ENCODE results near the gene SLC16A7. TPM values are rescaled to one million over a fixed set of nuclear protein-coding genes. Genes with fewer than 3 reads are reported as not detected.

Gene SLC16A7
- total RNA-seq, 1 donor from 2014 or later: 32.6 TPM

- Mint-ChIP-seq H3K27me3 (ENCODE audit: unreplicated experiment) (no peaks in the 10 kb centered on the region), H3K27ac (ENCODE audit: unreplicated experiment) (no peak overlapping the region), H3K36me3 (ENCODE audit: unreplicated experiment) (no peaks in the 10 kb centered on the region), H3K9me3 (ENCODE audit: unreplicated experiment) (no peaks in the 10 kb centered on the region), H3K4me3 (ENCODE audit: unreplicated experiment) (no peak overlapping the region), H3K4me1 (ENCODE audit: unreplicated experiment) (peaks cover 12% of the 10 kb centered on the region)
- DNase-seq (ENCODE audit: extremely low spot score, unreplicated experiment): no peak
- TF ChIP-seq CTCF (IDR thresholded peaks at IDR 0.05): no peak
Observed at GRCh38 chr12:59719701-59720100, 123.9 kb downstream of the SLC16A7 start.

- TF ChIP-seq CTCF (IDR thresholded peaks at IDR 0.05): no peak
- no peak overlapping the region for H3K4me3 Mint-ChIP-seq (ENCODE audit: unreplicated experiment)
- no peaks in the 10 kb centered on the region for H3K9me3 Mint-ChIP-seq (ENCODE audit: unreplicated experiment)
- peaks cover 2% of the 10 kb centered on the region for H3K4me1 Mint-ChIP-seq (ENCODE audit: unreplicated experiment)
- no peak for DNase-seq (ENCODE audit: extremely low spot score, unreplicated experiment)
- H3K27ac Mint-ChIP-seq (ENCODE audit: unreplicated experiment): no peak overlapping the region
- no peaks in the 10 kb centered on the region for H3K36me3 Mint-ChIP-seq (ENCODE audit: unreplicated experiment)
- no peaks in the 10 kb centered on the region for H3K27me3 Mint-ChIP-seq (ENCODE audit: unreplicated experiment)
Observed at GRCh38 chr12:59723520-59723919, 127.7 kb downstream of the SLC16A7 start.

- no peaks in the 10 kb centered on the region for H3K9me3 Mint-ChIP-seq (ENCODE audit: unreplicated experiment)
- H3K4me3 Mint-ChIP-seq (ENCODE audit: unreplicated experiment): no peak overlapping the region
- peaks cover 2% of the 10 kb centered on the region for H3K4me1 Mint-ChIP-seq (ENCODE audit: unreplicated experiment)
- H3K27me3 Mint-ChIP-seq (ENCODE audit: unreplicated experiment): no peaks in the 10 kb centered on the region
- TF ChIP-seq CTCF (IDR thresholded peaks at IDR 0.05): no peak
- H3K36me3 Mint-ChIP-seq (ENCODE audit: unreplicated experiment): no peaks in the 10 kb centered on the region
- H3K27ac Mint-ChIP-seq (ENCODE audit: unreplicated experiment): no peak overlapping the region
- no peak for DNase-seq (ENCODE audit: extremely low spot score, unreplicated experiment)
Observed at GRCh38 chr12:59724011-59724695, 128.3 kb downstream of the SLC16A7 start.

GRCh38 chr12:59733200-59733599, 137.4 kb downstream of the SLC16A7 start:
- Mint-ChIP-seq H3K9me3 (ENCODE audit: unreplicated experiment) (no peaks in the 10 kb centered on the region), H3K4me3 (ENCODE audit: unreplicated experiment) (no peak overlapping the region), H3K27ac (ENCODE audit: unreplicated experiment) (no peak overlapping the region), H3K27me3 (ENCODE audit: unreplicated experiment) (no peaks in the 10 kb centered on the region), H3K4me1 (ENCODE audit: unreplicated experiment) (peaks cover 25% of the 10 kb centered on the region), H3K36me3 (ENCODE audit: unreplicated experiment) (peaks cover 1% of the 10 kb centered on the region)
- DNase-seq (ENCODE audit: extremely low spot score, unreplicated experiment): no peak
- TF ChIP-seq CTCF (IDR thresholded peaks at IDR 0.05): no peak

- H3K4me1 Mint-ChIP-seq (ENCODE audit: unreplicated experiment): peaks cover 27% of the 10 kb centered on the region
Observed at GRCh38 chr12:59734371-59734770, 138.5 kb downstream of the SLC16A7 start.

More at GRCh38 chr12:59734371-59734770, 138.5 kb downstream of the SLC16A7 start:
- no peak for TF ChIP-seq CTCF (IDR thresholded peaks at IDR 0.05)
- no peaks in the 10 kb centered on the region for H3K9me3 Mint-ChIP-seq (ENCODE audit: unreplicated experiment)
- DNase-seq (ENCODE audit: extremely low spot score, unreplicated experiment): no peak
- H3K27ac Mint-ChIP-seq (ENCODE audit: unreplicated experiment): no peak overlapping the region
- H3K27me3 Mint-ChIP-seq (ENCODE audit: unreplicated experiment): no peaks in the 10 kb centered on the region
- peaks cover 1% of the 10 kb centered on the region for H3K36me3 Mint-ChIP-seq (ENCODE audit: unreplicated experiment)
- no peak overlapping the region for H3K4me3 Mint-ChIP-seq (ENCODE audit: unreplicated experiment)
